GM18517 (cell line): Measurements from ENCODE around the gene TNK2.
A peak's percentile ranks its signal among the peaks of the same experiment; 100 is the strongest.

Source experiments
- ATAC-seq: cut with Tn5 transposase; IDR thresholded peaks from one replicate; pipeline ENCODE4 v1.9.1; 2021; ENCODE audit warnings: mild to moderate bottlenecking, moderate library complexity; ENCODE audit not compliant: unreplicated experiment

The TNK2 gene

GRCh38 chr3:195854628-195855294 is 53.6 kb downstream of the TNK2 start:
- no peak for ATAC-seq

GRCh38 chr3:195853996-195854395 is 54.4 kb downstream of the TNK2 start:
- ATAC-seq: no peak

GRCh38 chr3:195853036-195853435 is 55.3 kb downstream of the TNK2 start:
- no peak for ATAC-seq

- ATAC-seq: peak; percentile 85
Observed at GRCh38 chr3:195850857-195851543, 57.4 kb downstream of the TNK2 start.

DNA sequence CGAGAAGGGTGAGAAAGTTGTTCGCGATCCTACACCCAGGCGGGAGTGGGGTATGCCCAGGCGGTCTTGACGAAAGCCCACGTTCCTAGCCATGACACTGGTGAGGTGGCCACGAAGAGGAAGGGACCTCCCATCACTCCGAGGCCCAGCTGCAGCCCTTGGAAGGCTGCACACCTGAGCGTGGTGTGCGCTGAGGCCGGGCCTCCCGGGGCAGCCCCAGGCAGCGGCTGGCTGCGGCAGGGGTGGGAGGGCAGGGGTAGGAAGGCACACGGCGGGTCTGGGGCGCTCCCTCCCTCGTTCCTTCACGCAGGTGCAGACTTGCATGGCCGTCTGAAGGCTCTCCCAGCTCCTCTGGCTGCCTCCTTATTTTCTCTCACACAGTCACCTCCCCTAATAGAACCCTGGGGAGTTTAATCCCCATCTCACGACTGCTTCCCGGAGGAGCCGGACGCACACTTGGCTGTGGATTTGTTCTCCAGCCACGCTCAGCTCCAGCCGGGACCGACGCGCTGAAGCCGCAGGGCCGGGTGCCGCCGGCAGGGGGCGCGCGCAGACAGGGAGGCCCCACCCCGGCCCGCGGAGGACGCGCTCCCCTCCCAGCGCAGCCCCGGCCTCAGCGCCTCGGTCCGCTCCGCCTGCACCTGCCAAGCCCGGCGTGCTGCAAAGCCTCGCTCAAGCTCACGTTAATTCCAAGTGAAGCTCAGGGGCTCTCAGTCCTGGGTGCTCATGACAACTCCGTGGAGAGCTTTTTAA is 58.9 kb downstream of the TNK2 start:
- no peak for ATAC-seq

DNA sequence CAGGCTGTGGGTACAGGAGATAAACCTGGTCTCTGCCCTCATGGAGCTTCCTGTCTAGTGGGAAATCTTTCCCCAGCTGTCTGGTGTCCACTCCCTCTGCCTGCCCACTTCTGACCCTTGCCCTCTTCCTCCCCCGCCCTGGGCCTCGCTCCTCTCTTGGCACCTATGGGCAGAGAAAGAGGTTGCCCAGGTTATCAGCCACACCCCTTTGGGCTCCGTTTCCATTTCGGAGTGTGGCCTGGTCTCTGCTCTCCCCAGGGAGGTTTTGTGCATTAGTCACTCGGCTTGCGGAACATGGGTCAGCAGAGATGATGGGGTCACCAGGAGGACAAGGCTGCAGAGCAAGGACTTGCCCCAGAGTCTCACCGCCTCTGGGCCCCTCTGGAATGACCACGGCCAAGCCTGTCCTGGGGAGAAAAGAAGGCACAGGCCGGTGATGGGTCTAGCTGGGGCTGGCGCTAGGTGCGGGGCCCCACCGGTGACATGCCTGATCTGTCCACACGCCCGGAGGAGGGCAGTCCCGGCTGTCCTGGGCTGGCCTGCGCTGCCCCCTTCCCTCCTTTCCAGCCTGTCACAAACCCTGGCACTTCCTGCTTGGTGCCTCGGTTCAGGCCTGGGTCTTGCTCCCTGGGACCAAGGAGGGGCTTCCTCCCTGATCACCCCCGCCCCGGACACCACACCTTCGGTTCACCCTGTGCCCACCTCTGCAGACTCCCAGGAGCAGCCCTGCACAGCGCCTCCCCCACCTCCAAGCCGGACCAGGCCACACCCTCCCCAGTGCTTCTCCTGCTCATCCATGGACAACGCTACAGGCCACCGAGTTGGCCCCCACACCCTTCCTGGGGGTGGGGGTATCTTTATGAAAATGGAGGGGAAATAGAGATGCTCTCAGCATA is 61.0 kb downstream of the TNK2 start:
- ATAC-seq: no peak

DNA sequence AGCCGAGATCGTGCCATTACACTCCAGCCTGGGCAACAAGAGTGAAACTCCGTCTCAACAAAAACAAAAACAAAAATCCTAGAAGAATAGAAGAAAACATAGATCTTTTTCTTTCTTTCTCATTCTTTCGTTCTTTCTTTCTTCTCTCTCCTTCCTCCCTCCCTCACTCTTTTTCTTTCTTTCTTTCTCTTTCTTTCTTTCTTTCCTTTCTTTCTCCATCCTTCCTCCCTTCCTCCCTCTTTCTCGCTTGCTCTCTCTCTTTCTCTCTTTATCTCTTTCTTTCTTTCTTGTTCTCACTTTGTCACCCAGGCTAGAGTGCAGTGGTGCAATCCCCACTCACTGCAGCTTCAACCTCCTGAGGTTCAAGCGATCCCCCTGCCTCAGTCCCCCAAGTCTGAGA is 62.9 kb downstream of the TNK2 start:
- ATAC-seq: no peak

DNA sequence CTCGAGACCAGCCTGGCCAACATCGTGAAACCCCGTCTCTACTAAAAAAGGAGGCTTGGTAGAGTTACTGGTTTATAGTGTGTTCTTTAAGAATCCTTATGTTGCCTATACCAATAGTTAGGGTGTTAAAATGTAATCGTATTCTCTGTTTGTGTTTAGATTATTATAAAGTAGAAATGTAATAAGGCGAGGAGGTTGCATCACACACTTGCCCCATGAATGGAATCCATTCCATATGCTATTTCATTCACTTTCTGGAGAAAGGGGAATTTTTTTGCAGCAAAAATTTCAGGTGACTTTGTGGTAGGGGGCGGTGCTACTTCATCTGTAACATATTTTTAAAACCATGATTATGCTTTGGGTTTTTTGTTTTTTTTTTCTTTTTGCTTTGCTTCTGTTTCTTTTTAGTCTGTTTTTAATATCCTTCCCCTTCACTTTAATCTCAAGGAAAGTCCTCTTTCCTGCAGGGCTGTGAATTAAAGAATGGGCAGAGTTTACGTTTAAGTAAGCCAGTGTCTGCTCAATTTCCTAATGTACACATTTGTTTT is 63.6 kb downstream of the TNK2 start:
- no peak for ATAC-seq

- no peak for ATAC-seq
Observed at GRCh38 chr3:195839260-195840010, 68.9 kb downstream of the TNK2 start.

GRCh38 chr3:195838714-195839113 is 69.6 kb downstream of the TNK2 start:
- no peak for ATAC-seq

DNA sequence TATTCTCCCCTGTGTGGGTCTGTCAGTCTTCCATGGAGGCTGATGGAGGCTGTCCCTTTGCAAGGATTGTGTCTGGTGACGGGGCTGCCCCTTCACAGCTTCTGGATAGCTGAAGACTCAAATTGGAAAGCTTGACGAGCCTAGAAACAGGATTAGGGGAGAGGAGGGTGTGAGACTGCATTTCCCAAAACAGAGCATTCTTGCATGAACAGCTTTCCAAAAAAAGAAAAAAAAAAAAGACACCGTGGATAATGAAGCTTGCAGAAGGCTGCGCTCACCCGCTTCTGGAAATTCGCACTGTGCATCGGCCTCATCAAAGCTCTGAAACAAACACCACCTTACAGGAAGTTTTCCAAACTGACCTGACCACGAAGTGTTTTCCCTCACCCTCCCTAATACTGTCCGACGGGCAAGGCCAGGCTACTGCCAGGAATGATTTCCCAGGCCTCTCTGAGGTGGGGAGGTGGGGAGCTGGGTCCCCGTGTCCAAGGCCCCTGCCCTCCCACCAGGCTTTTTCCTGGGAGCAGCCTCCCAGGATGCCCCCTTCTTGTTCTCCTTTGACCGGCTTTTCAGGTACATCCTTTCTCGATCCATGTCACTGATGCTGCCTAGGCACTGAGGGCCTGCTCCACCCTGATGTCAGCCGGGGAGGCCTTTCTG is 71.7 kb downstream of the TNK2 start:
- no peak for ATAC-seq

DNA sequence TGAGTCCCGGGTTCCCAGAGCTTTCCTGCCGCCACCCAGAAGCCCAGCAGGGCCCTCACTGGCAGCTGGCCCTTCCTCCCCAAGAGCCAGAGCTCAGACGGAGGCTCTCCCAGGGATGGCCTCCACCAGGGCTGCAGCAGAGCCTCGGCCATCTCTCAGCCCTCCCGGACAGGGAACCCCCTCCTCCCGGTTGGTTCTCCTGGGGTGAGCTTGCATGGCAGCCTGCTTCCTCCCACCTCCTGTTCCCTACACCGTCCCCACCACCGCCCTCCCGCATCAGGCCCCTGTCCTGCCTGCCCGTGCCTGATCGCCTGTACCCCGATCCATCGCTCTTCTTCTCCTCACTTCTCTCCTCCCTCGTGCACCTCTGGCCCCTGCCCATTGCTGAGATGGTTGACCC is 72.6 kb downstream of the TNK2 start:
- ATAC-seq: no peak

DNA sequence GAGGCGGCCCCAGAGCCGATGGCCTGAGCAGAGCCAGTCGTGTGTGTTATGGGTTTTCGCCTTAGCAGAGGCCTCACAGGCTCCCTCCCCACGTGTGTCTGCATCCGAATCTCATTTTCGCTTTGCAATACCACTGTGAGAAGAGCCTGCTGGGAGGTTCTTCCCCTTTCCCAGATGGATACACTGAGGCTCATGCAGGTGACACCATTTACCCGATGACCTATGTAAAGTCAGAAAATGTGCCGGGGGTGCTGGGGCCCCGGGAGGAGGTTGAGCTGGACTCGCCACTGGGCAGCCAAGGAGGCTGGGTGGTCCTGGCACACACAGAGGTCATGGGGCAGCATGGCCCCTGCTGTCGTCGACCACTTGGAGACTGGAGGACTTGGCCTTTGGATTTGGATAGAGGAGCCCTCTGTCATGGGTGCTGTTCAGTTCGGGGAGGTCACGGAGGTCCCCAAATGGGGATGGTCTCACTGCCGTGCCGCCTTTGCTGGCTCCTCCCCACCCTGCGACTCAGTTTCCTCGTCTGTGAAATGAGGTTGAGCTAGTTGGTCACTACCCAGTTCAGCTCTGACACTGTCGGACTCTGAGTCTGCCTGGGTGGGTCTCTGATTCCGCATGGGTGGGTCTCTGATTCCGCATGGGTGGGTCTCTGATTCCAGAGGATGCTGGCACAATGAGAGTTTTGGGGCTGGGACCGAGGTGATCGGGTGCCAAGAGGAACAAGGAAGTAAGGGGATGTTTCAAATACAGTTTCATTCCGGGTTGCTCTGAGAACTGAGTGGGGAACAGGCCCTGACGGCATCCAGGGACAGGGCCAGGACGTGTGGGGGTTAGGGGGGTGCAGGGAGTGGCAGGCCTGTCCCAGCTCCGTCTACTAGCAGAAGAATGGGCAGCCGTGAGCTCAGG is 73.4 kb downstream of the TNK2 start:
- ATAC-seq: no peak

DNA sequence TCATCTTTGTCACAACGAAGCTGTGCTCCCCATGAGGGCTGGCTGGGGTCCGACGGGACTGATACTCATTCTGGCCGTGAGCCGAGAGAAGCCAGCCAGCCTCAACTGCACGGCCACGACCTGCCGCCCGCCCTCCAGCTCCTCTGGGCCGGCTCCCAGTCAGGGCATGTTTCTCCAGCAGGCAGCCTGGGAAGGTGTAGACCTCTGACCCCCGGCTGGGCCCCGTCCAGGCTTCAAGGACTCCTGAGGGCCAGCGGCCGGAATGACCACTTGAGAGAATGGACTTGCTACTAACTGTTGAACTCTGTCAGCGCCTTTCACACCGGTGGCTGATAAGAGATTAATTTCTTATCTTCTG is 78.5 kb downstream of the TNK2 start:
- ATAC-seq: no peak

- ATAC-seq: no peak
Observed at GRCh38 chr3:195828762-195829161, 79.6 kb downstream of the TNK2 start.

- no peak for ATAC-seq
Observed at GRCh38 chr3:195825857-195826804, 82.2 kb downstream of the TNK2 start.

- no peak for ATAC-seq
Observed at GRCh38 chr3:195825191-195825588, 83.2 kb downstream of the TNK2 start.
